IPS-15b (cell line): ENCODE results near the gene SYNE1.
"Not testable (repeated sequence)": the region's sequence is repeated elsewhere in the genome, so short reads cannot be mapped to it uniquely, and the experiment has no call there.

Experiments used
- H3K27me3 ChIP-seq: one replicate; pipeline ENCODE4 v1.6.1; 2013; ENCODE audit warnings: low read length; ENCODE audit not compliant: control insufficient read depth, insufficient read depth
- H3K36me3 ChIP-seq: one replicate; pipeline ENCODE4 v1.6.1; 2013; ENCODE audit warnings: low read length; ENCODE audit not compliant: control insufficient read depth, insufficient read depth
- H3K4me1 ChIP-seq: one replicate; pipeline ENCODE4 v1.6.1; 2013; ENCODE audit warnings: mild to moderate bottlenecking, low read length; ENCODE audit not compliant: control insufficient read depth, insufficient read depth
- H3K4me3 ChIP-seq: one replicate; pipeline ENCODE4 v1.5.1; 2013; ENCODE audit warnings: low read depth, low read length
- H3K9ac ChIP-seq: one replicate; pipeline ENCODE4 v1.6.1; 2013; ENCODE audit warnings: low read depth, mild to moderate bottlenecking, low read length
- H3K9me3 ChIP-seq: one replicate; pipeline ENCODE4 v1.6.1; 2013; ENCODE audit warnings: mild to moderate bottlenecking, low read length; ENCODE audit not compliant: control insufficient read depth, insufficient read depth

SYNE1 gene

DNA sequence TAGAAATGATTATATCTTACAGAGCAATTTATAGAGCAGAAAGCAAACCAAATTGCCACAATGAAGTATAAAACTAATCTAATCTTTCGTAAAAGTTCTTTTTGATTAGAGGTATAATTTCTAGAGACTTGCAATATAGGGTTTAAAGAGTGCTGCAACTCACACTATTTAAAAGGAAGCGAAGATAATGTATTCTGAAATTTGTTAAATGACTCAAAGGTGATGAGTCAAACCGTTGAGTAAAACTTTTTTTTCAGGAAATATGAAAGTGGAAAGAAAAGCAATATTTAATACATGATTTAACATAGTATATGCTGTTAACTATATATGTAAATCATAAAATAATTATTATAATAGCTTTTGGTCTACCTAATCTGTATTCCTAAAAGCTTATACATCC lies 133.6 kb downstream of the SYNE1 start:
- Histone ChIP-seq H3K9me3 (no peaks in the 10 kb centered on the region), H3K9ac (no peak overlapping the region), H3K4me1 (no peaks in the 10 kb centered on the region), H3K27me3 (no peaks in the 10 kb centered on the region), H3K36me3 (no peaks in the 10 kb centered on the region), H3K4me3 (no peak overlapping the region)

DNA sequence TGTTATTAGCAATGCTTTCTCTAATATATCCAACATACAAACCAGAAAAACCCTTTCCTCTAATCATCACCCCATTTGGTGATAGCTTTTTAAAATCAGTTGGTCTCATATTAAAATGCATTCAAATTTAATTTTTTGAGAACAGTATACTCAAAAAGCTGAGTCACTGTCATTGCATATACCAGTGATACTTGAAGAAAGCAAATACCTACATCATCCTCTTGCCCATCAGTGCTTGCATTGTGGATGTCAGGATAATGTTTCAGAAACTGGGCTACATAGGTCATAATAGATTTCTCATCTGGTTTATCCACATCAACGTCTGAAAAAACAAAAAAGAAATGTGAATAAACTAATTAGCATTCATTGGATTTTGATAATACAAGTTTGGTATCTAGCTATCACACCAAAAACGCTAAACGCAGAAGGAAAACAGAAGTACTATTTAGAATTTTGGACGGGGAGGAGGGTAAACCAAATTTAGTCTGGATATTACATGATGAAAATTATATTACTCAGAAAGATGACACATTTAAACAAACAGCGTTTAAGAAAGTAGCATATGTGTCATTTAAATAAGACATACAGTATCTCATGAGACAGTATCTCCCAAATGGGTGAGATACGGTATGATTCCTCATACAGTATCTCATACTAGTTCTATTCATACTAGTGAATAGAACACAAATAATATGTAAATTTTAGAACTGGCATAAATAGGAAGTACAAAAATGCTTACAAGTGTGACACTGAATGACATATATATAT lies 134.6 kb downstream of the SYNE1 start:
- Histone ChIP-seq H3K4me1 (no peaks in the 10 kb centered on the region), H3K9ac (no peak overlapping the region), H3K27me3 (no peaks in the 10 kb centered on the region), H3K4me3 (no peak overlapping the region), H3K9me3 (no peaks in the 10 kb centered on the region), H3K36me3 (no peaks in the 10 kb centered on the region)

DNA sequence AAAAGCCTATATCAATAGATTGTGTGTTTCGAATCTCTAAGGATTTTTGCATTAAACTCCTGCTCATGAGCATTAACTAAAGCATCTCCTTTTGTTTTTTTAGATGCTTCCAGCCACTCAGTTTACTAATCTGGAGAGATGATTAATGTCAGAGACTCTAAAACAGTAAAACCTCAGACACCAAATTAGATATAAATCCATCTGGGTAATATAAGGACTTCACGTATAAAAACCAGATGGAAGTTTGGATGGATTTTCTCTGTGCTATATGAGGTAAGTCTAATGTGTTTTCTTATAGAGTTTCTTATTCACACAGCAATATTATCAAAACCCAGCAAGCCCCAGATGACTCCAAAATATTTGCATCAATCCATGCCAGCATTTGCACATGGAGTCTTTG lies 137.2 kb downstream of the SYNE1 start:
- H3K9me3 ChIP-seq = no peaks in the 10 kb centered on the region
- H3K9ac ChIP-seq = no peak overlapping the region
- no peaks in the 10 kb centered on the region for H3K4me1 ChIP-seq
- H3K4me3 ChIP-seq = no peak overlapping the region
- H3K36me3 ChIP-seq = no peaks in the 10 kb centered on the region
- no peaks in the 10 kb centered on the region for H3K27me3 ChIP-seq

GRCh38 chr6:152496731-152497130 lies 140.4 kb downstream of the SYNE1 start:
- no peak overlapping the region for H3K9ac ChIP-seq
- H3K4me1 ChIP-seq = no peaks in the 10 kb centered on the region
- H3K36me3 ChIP-seq = no peaks in the 10 kb centered on the region
- no peaks in the 10 kb centered on the region for H3K9me3 ChIP-seq
- H3K4me3 ChIP-seq = no peak overlapping the region
- no peaks in the 10 kb centered on the region for H3K27me3 ChIP-seq

- not testable (repeated sequence) for H3K4me3 ChIP-seq, H3K9me3 ChIP-seq, H3K27me3 ChIP-seq, H3K4me1 ChIP-seq, H3K36me3 ChIP-seq, H3K9ac ChIP-seq
Measured at GRCh38 chr6:152495456-152495855, 141.7 kb downstream of the SYNE1 start.

- H3K36me3 ChIP-seq, H3K4me1 ChIP-seq, H3K9me3 ChIP-seq, H3K4me3 ChIP-seq, H3K9ac ChIP-seq, H3K27me3 ChIP-seq: not testable (repeated sequence)
Measured at GRCh38 chr6:152492281-152492680, 144.9 kb downstream of the SYNE1 start.

DNA sequence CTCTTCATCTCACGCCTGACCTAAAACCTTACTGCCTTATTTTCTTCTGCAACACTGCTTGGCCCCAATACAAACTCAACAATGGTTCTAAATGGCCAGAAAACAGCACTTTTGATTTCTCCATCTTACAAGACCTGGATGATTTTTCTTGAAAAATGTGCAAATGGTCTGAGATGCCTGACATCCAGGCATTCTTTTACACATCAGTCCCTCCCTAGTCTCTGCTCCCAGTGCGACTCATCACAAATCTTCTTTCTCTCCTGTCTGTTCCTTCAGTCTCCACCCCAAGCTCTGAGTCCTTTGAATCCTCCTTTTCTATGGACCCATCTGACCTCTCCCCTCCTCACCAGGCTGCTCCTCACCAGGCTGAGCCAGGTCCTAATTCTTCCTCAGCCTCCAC lies 145.7 kb downstream of the SYNE1 start:
- not testable (repeated sequence) for H3K36me3 ChIP-seq, H3K27me3 ChIP-seq, H3K4me3 ChIP-seq, H3K4me1 ChIP-seq, H3K9ac ChIP-seq, H3K9me3 ChIP-seq

DNA sequence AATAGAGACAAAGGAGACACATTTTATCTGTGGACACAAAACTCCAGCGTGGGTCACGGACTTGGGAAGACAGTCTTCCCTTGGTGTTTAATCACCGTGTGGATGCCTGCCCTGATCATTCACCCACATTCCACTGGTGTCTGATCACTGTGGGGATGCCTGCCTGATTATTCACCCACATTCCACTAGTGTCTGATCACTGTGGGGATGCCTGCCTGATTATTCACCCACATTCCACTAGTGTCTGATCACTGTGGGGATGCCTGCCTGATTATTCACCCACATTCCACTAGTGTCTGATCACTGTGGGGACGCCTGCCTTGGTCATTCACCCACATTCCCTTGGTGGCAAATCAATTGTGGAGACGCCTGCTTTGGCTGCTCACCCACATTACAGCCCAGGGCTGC lies 146.2 kb downstream of the SYNE1 start:
- H3K4me3 ChIP-seq, H3K9ac ChIP-seq, H3K4me1 ChIP-seq, H3K27me3 ChIP-seq, H3K36me3 ChIP-seq, H3K9me3 ChIP-seq: not testable (repeated sequence)

DNA sequence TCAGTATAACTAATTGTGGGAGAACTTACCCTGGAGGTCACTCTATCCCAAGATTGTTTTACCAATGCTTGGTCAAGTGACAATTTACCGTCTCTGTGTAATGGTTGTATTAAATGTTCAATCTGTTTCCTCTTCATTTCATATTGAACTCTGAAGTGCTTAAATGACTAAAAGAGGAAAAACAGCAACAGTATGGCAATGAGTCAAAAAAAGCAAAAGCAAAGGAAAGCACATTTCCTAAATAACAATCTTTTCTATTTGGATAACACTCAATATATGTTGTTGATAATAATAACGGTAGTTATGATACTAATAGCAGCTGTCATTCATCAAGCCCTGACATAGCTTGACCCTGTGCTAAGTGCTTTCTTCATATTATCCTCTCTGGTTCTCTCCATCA lies 152.4 kb downstream of the SYNE1 start:
- no peaks in the 10 kb centered on the region for H3K27me3 ChIP-seq
- no peaks in the 10 kb centered on the region for H3K9me3 ChIP-seq
- H3K4me1 ChIP-seq = peaks cover 2% of the 10 kb centered on the region
- no peak overlapping the region for H3K9ac ChIP-seq
- H3K36me3 ChIP-seq = no peaks in the 10 kb centered on the region
- no peak overlapping the region for H3K4me3 ChIP-seq

- Histone ChIP-seq H3K9ac (no peak overlapping the region), H3K4me1 (peaks cover 2% of the 10 kb centered on the region), H3K9me3 (no peaks in the 10 kb centered on the region), H3K27me3 (no peaks in the 10 kb centered on the region), H3K36me3 (no peaks in the 10 kb centered on the region), H3K4me3 (no peak overlapping the region)
Measured at GRCh38 chr6:152482289-152482688, 154.9 kb downstream of the SYNE1 start.

GRCh38 chr6:152478377-152479010 lies 158.7 kb downstream of the SYNE1 start:
- Histone ChIP-seq H3K36me3 (no peaks in the 10 kb centered on the region), H3K27me3 (no peaks in the 10 kb centered on the region), H3K9me3 (no peaks in the 10 kb centered on the region), H3K4me1 (peaks cover 2% of the 10 kb centered on the region), H3K9ac (no peak overlapping the region), H3K4me3 (no peak overlapping the region)

DNA sequence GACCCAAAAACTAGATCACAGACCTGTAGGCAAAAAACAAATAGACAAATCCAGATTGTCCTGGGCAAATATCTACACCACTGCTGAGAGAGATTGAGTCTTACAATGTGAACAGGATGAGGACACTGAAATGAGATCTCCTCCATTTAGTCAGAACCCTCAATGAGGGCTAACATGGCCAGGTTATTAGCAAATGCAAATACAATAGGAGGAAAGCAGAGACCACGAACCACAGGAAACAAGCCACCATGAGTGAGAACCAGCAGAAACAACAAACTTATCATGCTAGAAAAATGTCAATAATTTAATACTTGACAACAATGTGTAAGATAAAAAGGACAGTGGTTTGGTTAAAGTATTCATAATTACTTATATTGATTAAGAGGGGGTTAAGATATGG lies 162.8 kb downstream of the SYNE1 start:
- Histone ChIP-seq H3K4me3 (no peak overlapping the region), H3K36me3 (no peaks in the 10 kb centered on the region), H3K9ac (no peak overlapping the region), H3K27me3 (no peaks in the 10 kb centered on the region), H3K4me1 (no peaks in the 10 kb centered on the region), H3K9me3 (no peaks in the 10 kb centered on the region)
